NT2/D1 (cell line): ENCODE measurements around the gene ALDH4A1.

ENCODE experiments used
- YY1 ChIP-seq: IDR thresholded peaks from 2 replicates; pipeline ENCODE4 v1.6.1; 2011; ENCODE audit not compliant: insufficient read length, insufficient read depth
- ZNF274 ChIP-seq: IDR thresholded peaks from 2 replicates; pipeline ENCODE4 v1.6.1; 2011; ENCODE audit warnings: mild to moderate bottlenecking, low read depth, low read length

DNA sequence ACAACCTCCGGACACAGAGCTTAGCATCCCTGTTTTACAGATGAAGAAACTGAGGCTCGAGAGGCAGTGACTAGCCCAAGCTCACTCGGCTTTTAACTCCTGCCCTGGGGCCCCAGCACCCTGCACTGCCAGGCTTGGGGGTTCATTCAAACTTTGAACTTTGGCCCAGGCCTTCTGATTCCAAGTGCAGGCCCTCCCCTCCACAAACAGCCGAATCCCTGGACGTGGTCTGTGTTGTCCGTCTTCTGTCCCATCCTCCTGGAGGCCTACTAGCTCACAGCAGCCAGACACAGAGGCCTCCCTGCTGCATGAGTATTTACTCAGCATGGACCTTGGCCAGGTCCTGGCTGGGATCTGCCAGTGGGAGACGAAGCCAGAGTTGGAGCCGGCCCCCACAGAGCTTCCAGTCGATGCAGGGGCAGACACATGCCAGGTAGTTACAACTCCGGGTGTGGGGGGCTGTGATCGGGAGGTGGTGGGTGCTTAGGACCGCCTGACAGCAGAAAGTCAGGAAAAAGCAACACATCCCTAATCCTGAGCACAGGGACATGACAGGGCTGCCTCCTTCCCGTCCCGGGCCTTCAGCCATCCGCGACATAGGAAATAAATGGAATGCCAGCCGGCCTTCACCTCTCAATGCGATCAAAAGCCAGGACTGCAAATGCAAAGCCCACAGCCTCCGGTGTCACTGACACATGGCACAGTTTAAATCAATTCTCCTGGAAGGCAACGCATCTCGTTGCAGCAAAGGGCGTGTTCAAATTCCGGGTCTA, 46.7 kb upstream of the ALDH4A1 start:
- TF ChIP-seq ZNF274 (no peak), YY1 (no peak)
